GM21786 (cell line): ENCODE measurements around the gene ZNF831.

Experiments used
- ATAC-seq: cut with Tn5 transposase; IDR thresholded peaks from one replicate; pipeline ENCODE4 v1.9.1; 2021; ENCODE audit not compliant: unreplicated experiment

The ZNF831 gene

DNA sequence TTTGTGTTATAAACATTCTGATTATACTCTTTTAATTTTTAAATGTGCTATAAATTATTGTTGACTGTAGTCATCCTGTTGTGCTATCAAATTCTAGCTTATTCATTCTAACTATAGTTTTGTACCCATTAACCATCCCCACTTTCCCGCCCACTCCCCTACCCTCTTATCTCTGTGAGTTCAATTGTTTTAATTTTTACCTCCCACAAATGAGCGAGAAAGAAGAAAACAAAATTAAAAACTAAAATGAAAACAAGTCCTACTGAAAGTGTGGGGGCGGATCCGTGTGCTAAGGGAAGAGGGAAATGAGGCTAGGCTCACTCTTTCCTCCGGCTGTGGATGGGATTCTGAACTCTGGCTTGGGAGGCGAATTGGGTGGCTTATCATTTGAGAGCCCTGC lies 6.6 kb upstream of the ZNF831 start:
- ATAC-seq: no peak

DNA sequence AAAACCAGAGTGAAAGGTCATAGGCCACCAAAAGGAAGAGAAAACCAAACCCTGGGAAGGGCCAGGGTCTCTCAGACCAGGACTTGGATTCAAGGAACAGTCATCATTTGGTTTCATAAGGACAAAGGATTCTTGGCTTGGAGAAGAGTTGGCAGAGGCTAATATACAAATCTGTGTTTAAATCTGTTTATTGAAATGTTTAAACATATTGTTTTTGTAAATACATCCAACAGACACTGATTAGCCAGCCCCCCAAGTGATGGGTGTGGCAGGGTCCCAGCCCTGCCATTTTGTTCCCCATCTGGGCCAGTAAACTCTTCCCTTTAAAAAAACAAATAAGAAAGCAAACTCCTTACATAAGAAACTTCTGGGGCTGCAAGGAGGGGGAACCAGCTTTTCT lies 6.1 kb upstream of the ZNF831 start:
- no peak for ATAC-seq

DNA sequence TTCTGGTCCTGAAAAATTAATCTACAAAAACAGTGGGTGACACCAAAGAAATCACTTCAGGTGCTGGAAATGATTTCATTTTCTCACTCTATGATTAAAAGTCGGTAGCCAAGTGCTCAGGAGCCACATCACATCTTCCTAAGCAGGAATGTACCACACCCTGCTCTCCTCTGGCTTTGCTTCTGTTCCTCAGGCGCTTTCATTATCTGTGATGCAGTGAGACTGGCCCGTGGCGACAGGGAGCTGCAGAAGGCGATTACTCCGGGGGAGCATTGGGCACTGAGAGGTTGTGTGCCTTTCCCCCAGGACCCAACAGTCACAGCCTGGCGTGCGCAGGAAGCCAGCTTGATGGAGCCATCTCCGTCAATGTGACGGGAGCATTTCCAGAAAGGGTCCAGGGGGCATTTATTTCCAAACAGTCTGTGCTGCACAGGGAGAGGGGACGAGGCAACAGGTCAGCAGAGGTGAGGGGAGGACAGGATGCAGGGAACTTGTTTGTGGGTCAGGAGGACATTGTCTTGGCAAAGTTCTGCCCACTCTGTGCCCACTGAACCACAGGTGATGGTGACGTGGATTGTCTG lies 5.6 kb upstream of the ZNF831 start:
- ATAC-seq: no peak

DNA sequence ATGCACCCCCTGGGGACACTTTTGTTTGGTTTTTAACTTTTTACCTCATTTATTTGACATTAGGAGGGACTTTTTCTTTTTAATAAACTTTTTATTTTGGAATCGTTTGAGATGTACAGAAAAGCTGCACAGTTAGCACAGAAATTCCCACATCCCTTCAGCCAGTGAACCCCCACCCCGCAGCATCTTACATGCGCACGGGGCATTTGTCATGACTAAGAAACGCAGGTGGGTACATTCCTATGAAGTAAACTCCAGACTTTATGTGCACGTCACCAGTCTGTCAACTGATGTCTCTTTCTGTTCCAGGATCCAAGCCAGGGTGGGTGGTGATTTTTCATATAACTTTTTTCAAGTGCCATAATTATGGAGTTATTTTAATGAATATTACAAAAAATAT lies 4.9 kb upstream of the ZNF831 start:
- no peak for ATAC-seq

DNA sequence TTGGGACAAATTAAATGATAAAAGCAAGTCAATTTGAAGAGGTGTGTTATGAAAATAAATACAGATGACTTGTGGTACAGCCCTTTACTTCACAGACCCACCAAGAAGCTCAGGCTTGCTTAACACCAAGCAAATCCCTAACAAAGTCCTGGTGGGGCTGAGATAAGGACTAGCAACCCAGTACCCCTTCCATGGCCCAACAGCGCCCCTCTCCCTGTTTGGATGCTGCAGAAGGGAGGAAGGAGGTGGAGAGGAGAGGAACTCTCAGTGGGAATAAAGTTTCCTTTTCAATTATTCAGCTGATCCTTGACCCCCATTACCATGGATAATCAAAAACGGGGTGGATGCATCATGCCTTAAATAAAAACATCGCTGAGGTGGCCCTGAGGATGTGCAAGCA lies 4.5 kb upstream of the ZNF831 start:
- no peak for ATAC-seq

DNA sequence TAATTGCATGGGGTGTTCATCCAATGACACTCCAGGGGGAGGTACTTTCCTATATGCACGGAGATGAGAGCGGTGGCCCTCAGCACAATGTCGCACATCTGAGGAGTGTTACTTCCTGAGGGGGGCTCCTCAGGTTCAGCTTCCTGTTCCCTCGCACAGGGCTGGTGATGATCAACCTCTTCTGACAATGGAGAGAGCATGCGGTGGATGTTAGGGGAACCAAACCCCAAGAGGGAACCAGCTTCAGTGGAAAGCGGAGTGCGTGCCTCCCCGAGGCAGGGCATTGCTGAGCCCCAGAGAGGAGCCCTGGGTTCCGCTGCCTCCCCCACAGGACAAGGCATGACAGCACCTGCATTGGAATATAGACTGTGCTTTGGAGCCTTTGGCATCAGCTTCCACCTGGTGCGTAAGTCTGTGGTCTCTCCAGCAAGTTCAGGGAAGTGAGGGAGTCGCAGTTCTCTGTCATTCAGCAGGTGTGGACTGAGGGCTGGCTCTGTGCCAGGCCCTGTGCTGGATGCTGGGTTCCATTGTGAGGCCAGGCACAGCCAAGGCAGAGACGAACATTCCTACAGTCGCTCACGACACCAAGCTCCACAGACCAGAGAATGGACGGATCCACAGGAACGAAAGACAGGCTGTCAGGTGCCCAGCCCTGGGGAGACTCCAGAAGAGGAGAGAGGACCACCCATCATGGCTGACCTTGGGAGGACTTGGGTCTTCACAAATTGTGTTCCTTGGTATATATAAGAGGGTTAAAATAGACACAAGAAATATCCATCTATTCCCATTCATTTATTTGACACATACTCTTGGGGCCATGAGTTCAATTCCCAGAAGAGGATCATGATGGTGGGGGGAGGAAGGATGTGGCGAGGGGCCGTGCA lies 3.9 kb upstream of the ZNF831 start:
- ATAC-seq: no peak

DNA sequence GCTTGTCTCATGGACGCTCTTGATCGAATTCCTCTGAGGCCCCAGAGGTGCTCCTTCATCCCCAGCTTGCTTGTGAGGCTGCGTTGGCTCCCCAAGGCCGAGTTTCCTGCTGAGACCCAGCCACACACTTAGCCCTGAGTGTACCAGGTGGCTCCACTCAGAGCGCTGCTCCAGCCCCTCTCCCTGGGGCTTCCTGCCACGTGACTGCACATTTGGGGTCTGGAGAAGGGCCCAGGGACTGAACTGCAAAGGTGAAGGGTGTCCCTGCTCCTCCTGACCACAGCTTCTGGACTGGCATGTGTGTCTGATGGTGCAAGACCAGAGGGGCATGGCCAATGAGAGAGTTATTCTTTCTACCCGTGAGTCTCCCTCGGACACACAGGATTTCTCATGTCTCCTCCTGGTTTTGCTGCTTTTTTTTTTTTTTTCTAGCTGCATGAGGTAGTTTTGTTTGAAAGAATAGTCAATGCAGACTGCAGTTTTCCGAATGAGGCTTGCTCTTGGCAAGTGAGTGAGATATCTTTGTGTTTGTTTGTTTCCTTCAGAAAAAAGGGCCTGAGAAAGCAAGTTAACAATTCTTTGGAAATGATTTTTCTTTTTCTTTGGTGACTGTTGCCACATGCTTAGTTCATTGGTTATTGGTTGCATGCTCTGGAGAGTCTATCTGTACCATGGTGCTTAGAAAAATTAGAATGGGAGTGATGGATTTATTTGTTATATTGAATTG lies 3.1 kb upstream of the ZNF831 start:
- no peak for ATAC-seq

DNA sequence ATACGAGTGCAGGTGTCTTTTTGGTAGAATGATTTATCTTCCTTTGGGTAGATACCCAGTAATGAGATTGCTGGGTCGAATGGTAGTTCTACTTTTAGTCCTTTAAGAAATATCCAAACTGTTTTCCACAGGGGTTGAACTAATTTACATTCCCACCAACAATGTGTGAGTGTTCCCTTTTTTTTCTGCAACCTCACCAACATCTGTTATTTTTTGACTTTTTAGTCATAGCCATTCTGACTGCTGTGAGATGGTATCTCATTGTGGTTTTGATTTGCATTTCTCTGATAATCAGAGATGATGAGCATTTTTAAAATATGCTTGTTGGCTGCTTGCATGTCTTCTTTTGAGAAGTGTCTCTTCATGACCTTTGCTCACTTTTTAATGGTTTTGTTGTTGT lies 1.9 kb upstream of the ZNF831 start:
- ATAC-seq: no peak

DNA sequence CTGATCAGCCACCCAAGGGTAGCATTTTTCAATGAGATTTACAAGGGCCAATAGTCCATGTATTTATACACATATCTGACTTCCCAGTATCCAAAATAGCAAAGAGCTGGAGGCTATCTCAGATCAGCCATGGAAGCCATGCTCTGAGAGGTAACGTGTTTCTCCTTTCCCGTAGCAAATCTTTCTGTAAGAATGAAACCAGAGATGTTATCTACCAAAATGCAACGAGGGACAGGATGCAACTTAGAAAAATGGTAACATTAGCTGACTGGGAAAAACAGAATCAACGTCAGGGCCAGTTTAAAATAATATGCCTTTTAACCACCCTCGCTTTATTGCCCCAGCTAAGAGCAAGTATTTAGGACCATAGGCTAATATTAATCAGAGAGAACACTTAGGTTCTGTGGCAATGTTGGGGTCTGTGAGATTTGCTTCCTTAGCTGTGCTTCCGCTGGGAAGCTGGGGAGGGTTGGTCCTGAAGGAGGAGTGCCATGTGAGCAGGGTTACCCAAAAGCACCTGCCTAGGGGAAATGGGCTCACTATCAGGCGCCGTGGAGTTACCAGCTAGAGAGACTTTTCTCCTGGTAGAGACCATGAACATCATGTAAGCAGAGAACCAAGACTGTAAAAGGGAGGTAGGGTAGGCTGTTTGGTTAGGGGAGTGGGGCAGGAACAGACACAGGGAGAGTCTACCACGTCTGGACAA lies 1.2 kb downstream of the ZNF831 start:
- ATAC-seq: no peak

DNA sequence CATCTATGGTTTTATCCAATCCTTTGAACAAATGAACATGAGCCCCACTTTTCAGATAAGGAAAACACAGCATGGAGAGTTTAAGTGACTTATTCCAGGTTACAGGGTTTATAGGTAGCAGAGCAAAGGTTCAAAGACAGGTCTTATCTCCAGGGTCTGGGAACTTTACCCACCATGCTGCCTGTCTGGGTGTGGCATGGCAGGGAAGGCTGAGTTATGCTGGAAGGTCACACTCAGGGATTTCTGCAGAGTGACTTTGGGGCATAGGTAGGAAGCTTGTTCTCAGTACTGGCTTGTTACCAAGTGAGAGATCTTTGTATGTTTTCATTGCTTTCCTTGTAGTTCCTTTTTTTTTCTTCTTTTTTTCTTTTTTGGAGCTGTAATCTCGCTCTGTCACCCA lies 1.8 kb downstream of the ZNF831 start:
- no peak for ATAC-seq

DNA sequence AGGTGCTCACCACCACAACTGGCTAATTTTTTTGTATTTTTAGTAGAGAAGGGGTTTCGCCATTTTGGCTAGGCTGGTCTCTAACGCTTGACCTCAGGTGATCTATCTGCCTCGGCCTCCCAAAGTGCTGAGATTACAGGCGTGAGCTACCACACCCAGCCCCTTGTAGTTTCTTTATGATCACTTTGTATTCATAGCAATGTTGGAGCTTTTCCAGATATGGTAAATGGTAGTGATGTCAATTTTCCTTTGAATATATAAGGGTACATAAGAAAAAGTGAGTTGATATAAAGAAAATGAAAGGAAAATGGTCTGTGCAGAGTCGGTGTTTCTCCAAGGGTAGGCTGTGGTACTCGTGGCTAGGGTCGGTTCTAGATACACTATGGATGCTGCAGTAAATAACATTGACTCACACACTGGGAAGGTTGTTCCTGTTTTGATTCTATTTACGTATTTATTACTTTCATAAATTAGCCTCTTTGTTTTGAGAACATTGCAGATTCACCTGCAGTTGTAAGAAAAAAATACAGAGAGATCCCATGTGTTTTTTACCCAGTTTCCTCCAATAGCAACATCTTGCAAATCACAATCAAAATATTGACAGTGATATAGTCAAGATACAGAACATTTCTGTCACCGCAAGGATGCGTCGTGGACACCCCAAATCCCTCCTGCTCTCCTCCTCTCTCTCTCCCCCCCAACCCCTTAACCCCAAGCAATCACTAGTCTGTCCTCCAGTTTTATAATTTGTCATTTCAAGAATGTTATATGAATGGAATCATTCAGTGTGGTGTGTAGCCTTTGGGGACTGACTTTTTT lies 2.5 kb downstream of the ZNF831 start:
- ATAC-seq: no peak

DNA sequence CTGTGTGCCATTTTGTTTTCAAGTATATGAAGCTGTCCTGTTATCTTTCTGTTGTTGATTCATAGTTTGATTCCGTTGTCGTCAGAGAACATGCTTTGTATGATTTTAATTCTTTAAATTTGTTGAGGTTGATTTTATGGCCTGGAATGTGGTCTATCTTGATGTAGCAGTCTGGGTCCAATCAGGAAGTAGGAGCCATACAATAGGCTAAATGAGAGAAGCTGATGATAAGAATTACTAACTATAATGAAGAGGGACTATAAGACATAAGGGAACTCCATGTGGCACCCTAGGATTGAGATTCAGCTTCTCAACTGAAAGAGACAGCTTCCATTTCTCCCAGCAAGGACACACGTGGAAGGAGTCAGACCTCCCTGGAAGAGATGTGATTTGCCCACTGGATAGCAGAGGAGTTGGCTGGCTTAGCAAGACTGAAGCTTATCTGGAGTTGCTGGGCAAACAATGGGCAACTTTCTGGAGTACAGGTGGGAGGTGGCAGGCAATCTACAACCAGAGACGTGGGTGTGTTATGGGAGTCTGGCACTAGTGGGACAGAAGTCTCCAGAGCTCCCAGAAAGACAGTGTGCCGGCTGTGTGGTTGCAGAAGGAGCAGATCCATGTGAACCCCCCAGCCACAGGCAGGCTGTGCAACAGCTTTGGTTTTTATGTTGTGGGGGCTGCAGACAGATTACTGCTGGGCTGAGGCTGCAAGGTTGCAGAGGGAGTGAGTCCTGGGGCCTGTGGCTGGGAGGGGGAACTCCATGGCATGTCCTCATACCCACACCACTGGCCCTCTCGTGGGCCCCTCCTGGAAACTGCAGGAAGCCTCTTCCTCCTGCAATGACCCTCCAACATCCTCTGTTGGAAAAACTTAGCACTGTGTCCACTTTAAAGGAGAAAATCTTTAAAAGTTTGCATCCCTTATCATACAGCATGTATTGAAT lies 7.1 kb downstream of the ZNF831 start:
- ATAC-seq: no peak

DNA sequence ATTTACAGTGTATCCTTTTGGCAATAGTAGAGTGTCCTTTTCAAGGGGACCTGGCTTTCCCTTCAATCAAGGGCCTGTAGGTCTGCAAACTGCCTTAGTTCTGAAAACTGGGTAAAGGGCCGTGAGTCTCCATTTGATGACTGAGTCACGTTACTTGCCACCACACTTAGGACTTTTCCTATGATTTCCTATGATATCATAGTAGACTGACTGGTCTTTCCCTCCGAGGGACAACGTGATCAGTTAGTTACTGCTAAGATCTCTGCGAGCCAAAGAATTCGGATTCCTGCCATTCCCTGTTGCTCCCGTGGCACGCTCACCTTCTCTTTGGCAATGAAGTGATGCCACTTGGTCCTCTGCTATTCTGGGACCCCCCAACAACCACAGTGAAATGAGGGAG lies 8.4 kb downstream of the ZNF831 start:
- no peak for ATAC-seq

DNA sequence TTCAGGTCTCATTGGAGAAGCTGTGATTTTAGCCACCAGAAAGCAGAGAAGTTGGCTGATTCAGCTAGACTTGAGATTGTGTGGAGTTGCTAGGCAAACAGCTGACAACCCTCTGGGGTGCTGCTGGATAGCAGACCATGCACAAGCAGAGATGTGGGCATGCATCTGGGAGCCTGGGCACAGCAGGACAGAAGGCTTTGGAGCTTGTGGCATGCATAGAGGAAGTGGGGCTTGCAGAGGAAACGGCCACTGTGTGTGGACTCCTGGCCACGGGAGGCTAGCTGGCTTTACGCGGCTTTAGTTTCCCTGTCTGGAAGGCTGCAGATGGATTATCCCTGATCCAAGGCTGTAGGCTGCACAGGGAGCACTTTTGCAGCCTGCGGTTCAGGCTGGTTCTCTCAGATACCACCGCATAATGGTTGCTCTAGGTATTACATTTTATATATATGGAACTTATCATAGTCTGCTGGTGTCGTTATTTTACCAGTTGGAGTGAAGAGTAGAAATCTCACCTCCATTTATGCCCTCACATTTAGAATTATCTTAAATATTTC lies 10.4 kb downstream of the ZNF831 start:
- ATAC-seq: no peak

DNA sequence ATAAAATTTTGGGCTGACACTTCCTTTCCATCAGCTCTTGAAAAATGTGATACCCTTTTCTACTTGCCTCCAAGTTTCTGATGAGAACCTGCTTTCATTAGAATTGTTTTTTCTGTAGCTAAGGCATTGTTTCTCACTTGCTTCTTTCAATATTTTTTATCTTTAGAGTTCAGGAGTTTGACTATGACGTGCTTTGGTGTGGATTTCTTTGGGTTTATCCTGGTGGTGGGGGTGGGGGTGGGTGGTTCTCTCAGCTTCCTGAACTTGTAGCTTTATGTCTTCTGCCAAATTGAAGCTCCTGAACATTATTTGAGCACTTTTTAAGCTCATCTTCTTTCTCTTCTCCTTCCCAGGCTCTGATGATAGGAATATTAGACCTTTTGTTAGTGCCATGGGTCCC lies 11.4 kb downstream of the ZNF831 start:
- no peak for ATAC-seq

DNA sequence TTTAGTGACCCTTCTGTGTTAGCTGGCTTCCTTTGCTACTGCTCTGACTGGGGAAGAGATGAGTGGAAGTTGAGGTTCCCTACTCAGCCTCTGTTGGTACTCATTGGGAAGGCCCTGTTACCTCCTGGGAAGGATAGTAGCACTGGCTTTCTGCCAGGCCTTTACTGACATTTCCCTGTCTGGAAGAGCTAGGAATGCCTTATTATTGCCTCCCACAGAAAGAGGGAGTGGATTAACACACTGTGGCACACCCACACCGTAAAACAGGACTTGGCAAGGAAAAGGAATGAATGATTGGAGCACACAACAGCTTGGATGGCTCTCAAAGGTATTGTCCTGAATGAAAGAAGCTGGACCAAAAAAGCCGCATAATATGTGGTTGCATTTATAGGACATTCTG lies 12.2 kb downstream of the ZNF831 start:
- no peak for ATAC-seq

DNA sequence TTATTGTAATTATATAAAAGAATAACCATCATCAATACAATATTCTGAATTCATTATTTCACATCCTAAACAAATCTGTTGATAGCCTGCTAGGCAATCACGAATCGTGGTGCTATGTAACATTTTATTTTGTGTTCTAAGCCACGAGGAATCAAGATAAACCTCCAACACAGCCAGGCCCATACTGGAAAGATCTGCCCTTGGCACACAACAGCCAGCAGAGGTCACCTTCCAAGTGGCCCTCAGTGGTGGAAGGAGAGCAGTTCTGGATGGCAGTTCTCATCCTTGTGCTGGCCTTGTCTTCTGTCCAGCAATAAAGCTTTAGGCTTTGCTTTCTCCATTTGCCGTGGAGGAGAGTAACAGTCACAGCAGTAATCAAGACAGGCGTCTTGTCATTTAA lies 13.2 kb downstream of the ZNF831 start:
- no peak for ATAC-seq

DNA sequence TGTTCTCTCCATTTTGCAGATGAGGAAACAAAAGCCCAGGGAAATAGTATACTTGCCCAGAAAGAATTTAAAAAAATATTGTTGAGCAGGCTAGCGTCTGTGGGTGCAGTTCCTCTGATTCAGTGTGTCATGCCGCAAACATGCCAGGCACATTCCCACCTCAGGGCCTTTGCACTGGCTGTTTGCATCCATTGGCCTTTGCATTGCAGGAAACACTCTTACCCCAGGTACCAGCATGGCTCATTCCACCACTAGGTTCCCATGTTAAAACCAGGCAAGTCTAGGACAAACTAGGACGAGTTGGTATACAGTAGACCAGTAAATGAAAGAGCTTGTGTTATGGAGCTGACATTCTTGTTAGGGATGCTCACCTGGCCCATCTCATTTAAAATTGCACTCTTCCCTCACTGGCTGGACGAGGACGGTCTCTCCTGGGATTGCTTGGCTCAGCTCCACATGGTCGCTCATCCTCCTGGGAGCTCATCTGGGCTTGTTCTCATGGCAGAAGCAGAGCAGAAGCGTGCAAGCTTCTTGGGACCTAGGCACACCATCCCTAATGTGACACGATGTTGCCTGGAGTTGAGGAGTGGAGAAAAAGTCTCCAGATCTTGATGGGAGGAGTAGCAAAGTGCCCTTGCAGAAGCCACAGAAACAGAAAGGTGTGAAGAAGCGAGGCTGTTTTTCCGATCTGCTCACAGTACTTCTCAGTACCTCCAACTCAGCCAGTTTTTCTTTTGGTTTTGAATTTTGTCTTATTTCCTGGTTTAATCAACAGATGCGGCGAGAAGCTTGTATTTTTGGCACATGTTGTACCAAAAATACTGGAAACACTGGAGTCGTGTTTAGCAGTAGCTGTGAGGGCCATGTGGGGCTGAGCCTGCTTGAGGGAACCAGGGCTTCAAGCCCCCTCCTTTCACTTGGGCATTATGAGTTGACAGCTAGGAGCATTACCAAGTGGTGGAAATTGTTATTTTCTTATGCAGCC lies 13.9 kb downstream of the ZNF831 start:
- ATAC-seq: no peak
